Colon (tissue), 2 donors: ENCODE results near the gene MYLK2.

Experiments
- FAIRE-seq: peaks from 2 replicates; lab custom pipeline; 2012; peaks lifted over from hg19 to GRCh38; lab: Jason Lieb, UNC
- donor health status: control.
- donor health status: control.

The MYLK2 gene

DNA sequence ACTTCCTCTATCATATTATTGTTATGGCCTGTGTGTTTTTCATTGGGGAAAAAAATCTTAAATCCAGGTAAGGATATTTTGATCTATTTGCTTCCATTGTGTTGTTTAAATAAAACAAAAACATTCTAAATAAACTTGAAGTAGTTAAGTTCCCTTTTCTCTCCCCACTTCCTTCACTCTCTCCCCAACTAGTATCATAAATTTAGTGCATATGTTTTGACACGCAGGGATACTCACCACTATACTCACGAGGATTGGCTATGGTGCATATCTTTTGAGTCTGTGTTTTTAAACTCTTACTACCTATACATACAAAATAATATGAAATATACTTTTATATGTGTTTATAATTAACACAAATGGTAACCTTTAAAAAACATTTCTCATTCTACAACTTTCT lies 56.5 kb downstream of the MYLK2 start:
- no peak for FAIRE-seq

DNA sequence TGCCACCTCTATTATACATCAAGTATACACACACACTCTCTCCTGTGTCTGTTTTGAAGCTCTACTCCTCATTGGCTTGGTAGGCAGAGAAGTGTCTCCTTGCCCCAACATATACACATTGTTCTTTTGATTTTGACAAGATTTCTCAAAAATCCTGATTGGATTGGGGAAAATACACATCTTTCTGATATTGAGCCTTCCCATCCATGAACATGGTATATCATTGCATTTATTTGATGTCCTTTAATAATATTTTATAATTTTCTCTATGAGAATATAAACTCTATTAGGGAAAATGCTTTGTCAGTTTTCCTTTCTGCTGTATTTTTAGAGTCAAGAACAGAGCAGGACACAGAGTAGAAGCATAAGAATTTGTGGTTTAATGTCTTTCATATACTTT lies 58.5 kb downstream of the MYLK2 start:
- FAIRE-seq: no peak

DNA sequence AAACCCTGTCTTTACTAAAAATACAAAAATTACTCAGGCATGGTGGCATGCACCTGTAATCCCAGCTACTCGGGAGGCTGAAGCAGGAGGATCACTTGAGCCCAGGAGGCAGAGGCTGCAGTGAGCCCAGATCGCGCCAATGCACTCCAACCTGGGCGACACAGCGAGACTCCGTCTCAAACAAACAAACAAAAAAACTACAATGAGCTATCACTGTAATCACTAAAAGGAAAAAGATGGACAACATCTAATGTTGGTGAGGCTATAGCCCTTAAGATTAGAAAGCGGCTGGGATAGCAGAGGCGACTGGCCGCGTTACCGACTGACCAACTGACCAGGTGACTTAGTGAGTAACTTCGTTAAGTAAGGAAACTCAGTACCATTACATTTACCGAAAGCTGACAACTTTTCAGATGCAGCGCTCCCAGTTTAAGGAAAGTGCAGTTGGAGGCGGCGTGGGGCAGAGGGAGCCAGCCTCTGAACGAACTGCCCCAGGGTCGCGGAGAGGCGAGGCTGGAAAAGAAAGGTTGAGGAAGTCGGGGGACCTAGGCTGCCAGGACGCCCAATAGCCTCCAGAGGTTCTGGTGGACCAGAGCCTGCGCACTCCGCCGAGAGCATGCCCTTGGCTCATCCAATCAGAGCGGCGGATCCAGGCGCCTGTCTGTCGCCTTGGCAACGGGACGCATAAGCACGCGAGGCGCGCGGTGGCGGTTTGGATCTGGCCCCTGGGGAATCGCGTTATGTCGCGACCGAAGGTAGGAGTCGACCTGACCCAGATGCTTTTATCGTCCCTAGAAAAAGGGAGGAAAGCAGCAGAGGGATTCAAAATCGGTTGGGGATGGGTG lies 60.2 kb downstream of the MYLK2 start:
- no peak for FAIRE-seq

DNA sequence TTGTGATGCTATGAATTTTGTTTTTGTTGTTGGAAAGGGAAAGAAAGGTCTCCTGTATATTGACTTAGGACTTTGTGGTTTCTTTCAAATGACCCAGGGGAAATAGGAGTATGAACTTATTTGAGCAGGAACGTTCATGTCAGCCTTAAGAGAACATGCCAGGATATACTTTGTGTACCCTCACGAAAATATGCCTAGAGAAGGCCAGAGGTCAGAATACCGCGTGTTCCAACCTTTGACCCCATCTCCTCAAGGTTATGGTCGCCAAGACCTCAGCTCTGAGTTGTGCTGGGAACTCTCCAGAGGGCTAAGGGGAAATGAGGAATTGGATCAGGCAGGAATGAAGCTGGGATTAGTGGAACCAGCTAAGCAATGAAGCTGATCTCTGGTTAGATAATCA lies 62.8 kb downstream of the MYLK2 start:
- FAIRE-seq: no peak

DNA sequence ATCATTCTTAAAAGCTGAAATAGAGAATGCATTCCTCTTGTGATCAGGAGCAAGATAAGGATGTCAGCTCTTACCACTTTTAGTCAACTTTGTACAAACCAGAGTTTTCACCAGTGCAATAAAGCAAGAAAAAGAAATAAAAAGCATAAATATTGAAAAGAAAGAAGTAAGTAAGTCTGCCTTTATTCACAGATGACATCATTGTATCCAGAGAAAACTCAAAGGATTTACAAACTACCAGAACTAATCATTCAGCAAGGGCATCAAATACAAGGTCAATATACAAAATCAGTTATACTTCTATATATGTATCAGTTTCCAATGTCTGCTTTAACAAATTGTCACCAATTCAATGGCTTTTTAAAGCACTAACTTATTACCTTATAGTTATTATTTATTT lies 64.7 kb downstream of the MYLK2 start:
- no peak for FAIRE-seq
